ENCODE results near the gene AGMAT. TPM values are rescaled to one million over a fixed set of nuclear protein-coding genes. Genes with fewer than 3 reads are reported as not detected.

AGMAT gene
- total RNA-seq, 4 donors from 2014 or later, result 0.27 to 1.4 TPM; not detected in 2

DNA sequence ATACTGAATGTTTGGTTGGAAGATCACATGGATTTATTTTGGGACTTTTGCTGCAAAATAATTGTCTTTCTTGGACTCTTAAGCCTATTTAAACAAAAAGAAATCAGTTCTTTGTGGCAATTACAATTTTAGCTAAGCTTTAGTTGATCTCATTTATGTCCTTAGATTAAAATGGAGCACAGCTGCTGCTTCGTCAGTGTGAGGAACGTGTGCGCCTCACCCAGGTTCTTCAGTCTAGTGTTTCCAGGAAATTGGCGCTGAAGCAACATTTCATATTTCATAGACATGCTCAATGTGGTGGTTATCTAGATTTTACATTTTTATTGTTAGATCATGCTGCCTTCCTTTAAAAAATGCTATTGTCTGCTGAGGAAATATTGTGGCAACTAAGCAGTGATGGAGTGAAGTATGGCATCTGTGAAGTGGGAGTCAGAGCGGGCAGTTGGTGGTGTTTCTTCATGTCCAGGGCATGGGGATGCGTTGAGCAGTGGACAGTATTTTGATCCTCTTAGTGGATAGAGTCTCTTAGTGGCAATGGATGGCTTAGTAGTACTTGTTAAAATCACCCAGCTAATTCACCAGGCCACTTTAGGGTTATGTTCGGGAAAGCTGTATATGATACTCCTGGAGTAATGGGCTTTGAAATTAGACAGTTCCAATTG lies 38.0 kb upstream of the AGMAT start:
- Histone ChIP-seq H3K4me3 (no peak overlapping the region), H3K36me3 (no peaks in the 10 kb centered on the region), H3K27me3 (no peaks in the 10 kb centered on the region), H3K4me1 (peaks cover 24 to 25% of the 10 kb centered on the region in 2 donors), H3K27ac (peak overlapping the region in 1 of 2 donors; percentile 71), H3K9me3 (no peaks in the 10 kb centered on the region)
- TF ChIP-seq, protein P1, sequence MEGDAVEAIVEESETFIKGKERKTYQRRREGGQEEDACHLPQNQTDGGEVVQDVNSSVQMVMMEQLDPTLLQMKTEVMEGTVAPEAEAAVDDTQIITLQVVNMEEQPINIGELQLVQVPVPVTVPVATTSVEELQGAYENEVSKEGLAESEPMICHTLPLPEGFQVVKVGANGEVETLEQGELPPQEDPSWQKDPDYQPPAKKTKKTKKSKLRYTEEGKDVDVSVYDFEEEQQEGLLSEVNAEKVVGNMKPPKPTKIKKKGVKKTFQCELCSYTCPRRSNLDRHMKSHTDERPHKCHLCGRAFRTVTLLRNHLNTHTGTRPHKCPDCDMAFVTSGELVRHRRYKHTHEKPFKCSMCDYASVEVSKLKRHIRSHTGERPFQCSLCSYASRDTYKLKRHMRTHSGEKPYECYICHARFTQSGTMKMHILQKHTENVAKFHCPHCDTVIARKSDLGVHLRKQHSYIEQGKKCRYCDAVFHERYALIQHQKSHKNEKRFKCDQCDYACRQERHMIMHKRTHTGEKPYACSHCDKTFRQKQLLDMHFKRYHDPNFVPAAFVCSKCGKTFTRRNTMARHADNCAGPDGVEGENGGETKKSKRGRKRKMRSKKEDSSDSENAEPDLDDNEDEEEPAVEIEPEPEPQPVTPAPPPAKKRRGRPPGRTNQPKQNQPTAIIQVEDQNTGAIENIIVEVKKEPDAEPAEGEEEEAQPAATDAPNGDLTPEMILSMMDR (IDR thresholded peaks at IDR 0.05), result no peak
- no peak for TF ChIP-seq POLR2A (IDR thresholded peaks at IDR 0.05)
- intact Hi-C loops (cut with DNase I; ENCODE audit: low total_unique reads), result no loop called here
- DNase-seq, result no peak

DNA sequence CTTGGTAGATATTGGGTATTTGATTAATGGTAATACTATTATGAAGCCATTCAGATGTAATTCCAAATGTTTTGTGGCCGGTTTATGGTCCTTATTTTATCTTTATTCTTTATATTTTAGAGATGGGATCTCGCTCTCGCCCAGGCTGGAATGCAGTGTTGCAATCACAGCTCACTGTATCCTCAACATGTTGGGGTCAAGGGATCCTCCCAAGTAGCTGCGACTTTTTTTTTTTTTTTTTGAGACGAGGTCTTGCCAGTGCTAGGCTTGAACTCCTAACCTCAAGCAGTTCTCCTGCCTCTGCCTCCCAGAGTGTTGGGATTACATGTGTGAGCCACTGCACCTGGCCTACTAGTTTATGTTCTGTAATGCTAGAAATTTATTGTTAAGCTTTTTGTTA lies 37.1 kb upstream of the AGMAT start:
- Histone ChIP-seq H3K27me3 (no peaks in the 10 kb centered on the region), H3K36me3 (no peaks in the 10 kb centered on the region), H3K9me3 (no peaks in the 10 kb centered on the region), H3K4me1 (peaks cover 24 to 25% of the 10 kb centered on the region in 2 donors), H3K4me3 (no peak overlapping the region), H3K27ac (peak overlapping the region; percentile 2 to 71)
- no peak for DNase-seq
- TF ChIP-seq, protein P1 (IDR thresholded peaks at IDR 0.05), result no peak
- no peak for TF ChIP-seq POLR2A (IDR thresholded peaks at IDR 0.05)
- intact Hi-C loops (cut with DNase I; ENCODE audit: low total_unique reads), result no loop called here

- Histone ChIP-seq H3K27me3 (no peaks in the 10 kb centered on the region), H3K36me3 (no peaks in the 10 kb centered on the region), H3K4me1 (peaks cover 24 to 25% of the 10 kb centered on the region in 2 donors), H3K27ac (peak overlapping the region in 1 of 2 donors; percentile 93), H3K9me3 (no peaks in the 10 kb centered on the region), H3K4me3 (no peak overlapping the region)
- TF ChIP-seq, protein P1 (IDR thresholded peaks at IDR 0.05), result no peak
- TF ChIP-seq POLR2A (IDR thresholded peaks at IDR 0.05), result no peak
- intact Hi-C loops (cut with DNase I; ENCODE audit: low total_unique reads), result no loop called here
- no peak for DNase-seq
Observed at GRCh38 chr1:15620902-15621682, 36.2 kb upstream of the AGMAT start.

DNA sequence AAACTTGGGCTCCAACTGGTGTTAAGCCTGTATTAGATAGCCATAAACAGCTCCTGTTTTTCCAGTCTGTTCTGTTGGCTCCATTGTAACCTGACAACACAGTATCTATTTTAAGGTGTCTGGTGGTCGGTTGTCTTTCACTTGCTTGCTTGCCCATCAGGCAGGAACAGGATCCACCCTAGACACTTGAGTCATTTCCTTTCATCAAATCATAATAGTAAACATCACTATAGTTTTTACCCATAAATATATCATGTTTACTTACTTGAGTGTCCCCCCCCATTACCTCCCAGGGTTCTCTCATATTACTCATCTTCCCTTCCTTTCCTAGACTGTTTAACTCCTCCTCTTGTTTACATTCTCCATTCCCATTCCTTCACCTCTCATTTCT lies 35.3 kb upstream of the AGMAT start:
- no peak for DNase-seq
- Histone ChIP-seq H3K9me3 (no peaks in the 10 kb centered on the region), H3K4me1 (peaks cover 24 to 25% of the 10 kb centered on the region in 2 donors), H3K27me3 (no peaks in the 10 kb centered on the region), H3K36me3 (no peaks in the 10 kb centered on the region), H3K27ac (peak overlapping the region; percentile 25 to 93), H3K4me3 (no peak overlapping the region)
- TF ChIP-seq POLR2A (IDR thresholded peaks at IDR 0.05), result no peak
- TF ChIP-seq, protein P1 (IDR thresholded peaks at IDR 0.05), result no peak
- intact Hi-C loops (cut with DNase I; ENCODE audit: low total_unique reads), result no loop called here
